ENCODE data around the gene PPP1R11.
"Not testable (repeated sequence)": the region's sequence is repeated elsewhere in the genome, so short reads cannot be mapped to it uniquely, and the experiment has no call there.

The PPP1R11 gene

DNA sequence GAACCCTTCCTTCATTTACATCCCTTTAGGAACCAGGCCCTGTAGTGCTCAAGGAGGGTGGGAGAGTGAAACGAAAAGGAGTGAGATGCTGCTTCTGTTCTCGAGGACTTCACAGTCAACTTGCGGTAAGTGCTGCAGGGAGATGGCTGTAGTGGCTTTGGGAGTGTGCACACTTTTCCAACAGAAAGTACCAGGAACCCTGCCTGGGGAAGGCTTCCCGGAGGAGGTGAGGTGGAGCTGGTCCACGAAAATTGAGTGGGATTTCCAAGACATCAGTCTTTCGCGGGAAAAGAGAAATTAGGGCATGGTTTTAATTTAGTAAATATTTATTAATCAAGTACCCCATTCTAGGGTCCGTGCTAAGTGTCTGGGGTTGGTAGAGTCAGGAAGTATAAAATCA, 33.2 kb downstream of the PPP1R11 start:
- no peak for DNase-seq

DNA sequence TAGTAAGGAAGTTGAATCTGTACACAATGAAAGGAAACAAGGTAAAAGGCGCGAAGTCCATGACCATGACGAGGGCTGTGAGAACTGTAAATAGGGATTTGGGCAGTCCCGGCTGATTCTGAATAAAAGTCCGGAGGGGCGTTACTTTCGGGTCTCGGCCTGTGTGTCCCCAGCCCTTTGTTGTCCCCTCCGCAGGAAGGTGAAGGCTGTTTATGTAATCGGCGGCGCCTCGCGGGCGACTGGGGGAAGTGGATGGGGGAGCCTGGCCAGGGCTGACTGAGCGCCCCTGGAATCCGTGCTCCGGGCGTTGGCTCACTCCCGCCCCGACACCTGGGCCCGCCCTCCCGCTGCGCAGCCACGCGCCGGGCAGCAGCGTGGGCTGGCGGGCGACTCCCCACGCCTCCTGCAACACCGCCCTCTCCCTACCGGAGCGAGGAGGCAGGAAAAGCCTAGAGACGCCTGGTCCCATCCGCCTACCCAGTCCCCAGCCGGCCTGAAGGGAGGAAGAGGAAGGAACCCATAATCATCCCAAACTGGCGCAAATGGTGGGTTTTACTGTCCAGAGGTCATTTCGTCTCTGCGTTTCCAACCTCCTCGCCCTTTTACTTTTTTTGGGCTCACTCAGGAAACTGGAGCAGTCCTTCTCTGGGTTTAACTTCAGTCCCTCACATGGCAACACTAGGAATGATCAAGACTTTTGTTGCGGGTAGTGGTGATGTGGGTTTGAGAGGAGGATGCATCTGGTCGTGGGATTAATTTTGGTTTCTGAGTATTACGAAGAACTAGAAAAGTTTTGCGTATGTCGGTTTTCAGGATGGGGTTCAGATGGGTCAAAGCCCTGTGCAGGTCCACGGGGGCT, 33.8 kb downstream of the PPP1R11 start:
- no peak for DNase-seq

DNA sequence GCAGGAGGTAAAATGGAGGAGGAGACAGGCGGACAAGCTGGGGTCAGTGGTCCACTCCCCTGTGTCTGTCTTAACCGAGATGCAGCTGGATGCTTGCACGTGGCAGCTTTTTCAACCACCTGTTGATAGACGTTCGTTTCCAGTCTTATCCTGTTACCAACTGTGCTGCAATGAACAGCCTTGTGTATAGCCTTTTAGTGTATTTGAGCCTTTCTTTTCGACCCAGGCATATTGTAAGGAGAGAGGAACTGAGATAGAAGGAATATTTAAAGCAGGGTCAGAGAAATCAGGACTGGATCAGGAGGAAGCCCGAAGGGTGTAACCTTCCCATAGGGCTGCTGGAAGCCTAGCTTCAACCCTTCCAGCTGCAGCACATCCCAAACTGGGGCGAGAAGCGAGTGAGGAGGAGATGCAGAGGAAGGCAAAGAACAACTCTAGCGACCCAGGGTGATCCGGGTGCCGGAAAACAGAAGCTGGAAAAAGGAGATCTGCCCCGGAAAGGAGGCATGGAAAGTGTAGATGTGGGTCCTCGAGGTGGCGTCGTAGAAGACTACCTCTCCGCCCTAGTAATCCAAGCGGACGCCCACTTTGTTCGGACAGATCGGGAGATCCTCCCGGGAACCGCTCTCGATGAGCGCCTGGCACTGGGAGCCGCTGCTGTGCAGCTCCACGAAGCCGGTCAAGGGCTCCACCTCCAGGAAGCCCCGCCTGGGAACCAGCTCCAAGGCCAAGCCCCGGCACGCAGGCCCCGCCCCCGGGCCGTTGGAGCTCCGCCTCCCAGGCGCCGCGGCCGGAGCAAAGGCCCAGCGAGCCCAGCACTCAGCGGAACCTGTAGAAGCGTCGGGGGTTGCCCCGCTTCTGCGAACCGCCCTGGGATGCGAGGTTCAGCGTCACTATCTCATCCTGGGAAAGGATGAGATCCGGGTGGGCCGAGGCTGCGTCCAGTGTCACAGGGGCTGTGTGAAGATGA, 34.7 kb downstream of the PPP1R11 start:
- peak; percentile 62 to 76 for DNase-seq

DNA sequence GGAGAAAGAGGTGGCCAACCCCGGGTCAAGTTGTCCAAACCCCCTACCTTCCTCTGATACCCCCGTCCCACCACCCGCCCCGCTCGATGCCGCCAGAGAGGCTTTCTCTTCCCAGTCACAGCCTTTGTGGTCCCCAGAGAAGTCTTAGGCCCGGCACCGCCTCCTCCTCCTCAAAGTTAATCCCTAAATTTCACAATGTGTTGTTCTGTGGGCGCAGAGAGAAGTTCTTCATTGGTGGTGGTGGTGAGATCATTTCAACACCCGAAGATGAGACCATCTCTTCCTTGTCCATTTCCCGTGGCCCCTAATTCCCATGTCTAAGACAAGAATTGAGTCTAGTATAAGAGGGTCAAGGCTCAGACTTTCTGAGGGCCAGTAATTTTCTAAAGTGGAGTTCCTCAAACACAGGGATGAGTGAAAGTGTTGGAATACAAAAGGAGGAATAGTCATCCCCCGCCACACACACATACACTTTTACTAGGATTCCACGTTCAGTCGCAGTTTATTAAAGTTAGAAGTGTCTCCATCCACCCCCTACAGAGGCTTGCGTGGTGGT, 35.5 kb downstream of the PPP1R11 start:
- DNase-seq = no peak

DNA sequence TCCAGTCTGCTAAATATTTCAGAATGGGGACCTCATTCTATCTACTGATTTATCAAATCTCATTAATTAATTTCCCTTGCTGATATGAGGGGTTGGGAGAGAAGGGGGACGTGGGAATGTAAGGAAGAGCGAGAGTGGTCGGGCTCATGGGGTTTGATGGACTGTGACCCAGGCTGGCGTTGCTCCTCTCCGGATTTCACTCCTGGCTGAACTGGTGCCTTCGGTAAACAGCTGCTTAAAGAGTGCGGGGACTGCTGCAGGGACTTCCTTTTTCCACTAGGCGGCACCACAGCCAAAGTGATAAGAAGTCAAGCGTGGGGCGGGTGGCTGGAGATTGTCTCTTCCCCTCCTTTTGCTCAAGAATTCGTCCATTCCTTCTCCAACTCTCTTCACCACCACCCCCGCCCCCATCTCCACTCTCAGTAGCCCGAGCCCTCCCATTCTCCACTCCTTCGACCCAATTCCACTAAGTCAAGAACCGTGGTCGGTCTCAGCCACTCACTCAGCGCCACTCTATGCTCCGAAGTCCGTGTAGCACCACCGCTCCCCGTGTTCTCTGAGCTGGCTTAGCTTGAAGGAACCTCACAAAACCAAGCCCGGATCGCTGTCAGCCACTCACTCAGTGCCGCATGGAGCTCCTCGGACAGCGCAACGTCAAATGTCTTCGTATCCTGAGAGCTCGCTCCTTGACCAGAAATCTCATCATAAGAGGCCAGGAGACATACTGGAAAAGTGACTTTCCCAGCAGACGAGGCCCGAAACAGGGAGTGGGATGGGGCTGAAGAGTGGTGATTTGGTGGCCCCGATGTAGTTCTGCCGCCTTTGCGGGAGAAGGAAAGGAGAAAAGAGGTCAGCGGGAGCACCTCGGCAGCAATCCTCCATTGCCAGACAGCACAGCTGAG, 36.2 kb downstream of the PPP1R11 start:
- peak; percentile 75 to 81 for DNase-seq

DNA sequence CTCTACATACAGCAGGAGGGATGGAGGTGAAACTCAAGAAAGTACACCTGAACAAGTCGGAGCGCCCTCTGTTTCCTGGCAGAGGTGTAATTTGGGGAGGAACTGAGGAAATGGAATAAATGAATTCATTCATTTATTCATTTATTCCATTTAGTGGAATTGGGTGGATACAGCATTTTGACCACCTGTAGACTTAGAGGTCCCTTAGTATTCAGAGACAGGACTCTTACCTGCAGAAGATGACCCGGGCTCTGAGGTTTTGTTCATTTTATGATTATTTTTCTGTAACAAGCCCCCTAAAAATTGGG, 36.8 kb downstream of the PPP1R11 start:
- DNase-seq = no peak

DNA sequence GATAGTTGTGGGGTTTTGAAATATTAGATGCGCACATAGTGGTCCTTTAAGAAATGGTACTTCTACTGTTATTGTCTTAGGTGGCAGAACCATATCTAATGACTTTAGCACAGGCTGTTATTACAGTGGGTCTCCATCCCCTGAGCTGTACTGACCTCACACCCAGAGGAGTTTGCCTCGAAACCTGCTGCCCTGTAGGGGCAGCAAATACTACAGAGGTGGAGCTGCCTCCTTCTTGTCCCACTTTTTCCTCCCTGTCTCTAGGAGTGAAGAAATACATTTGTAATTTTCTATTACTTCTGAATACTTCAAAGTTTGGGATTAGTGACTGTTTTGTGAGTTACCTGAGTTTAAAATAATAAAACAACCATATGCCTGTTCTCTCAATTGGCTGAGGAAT, 37.7 kb downstream of the PPP1R11 start:
- DNase-seq = no peak

DNA sequence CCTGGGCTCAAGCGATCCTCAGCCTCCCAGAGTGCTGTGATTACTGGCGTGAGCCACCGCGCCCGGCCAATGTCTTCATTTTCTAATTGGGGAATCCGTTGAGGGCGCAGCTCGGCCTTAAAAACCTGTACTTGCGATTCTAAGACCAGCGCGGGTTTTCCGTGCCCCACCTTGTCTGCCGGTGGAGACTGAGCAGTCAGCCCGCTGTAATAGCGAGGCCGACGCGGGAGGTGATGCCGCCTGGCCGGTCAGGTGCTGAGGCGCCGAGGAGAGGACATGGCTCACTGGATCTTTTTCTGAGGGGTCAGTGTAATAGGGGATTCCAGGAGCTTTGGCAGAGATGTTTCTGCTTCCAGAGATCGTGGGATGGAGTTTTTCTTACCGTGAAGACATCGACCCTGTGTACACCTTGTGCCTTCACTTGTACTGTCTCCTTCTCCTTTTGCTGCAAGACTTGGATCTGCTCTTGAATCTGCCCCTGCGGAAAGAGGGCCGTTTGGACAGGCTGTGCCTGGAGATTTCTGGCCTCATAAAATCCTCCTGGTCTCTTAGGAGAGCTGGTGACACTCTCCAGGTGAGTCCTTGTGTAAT, 44.4 kb downstream of the PPP1R11 start:
- no peak for DNase-seq

DNA sequence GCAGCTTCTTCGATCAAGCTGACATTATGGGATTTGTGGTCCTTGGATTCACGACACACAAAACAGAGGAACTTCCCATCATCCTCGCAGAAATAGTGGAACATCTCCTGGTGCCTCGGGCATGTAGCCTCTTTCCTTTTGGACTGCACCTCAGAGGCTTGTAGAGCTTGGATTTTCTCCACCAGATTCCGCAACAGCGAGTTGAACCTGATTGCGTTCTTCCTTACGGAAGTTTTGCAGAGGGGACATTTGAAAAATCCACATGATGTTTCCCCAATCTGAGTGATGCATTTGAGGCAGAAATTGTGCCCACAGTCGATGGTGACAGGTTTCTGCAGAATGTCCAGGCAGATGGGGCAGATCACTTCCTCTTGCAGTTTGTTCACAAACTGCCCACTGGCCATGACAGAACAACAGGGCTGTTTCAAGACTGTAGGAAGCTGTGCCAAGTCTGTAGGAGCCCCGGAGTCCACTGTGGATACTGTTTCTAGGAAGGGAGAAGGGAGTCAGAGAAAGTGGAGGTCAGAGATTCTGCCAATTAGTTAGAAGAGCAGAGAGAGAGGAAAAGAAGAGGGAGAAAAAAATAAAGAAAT, 45.5 kb downstream of the PPP1R11 start:
- no peak for DNase-seq

DNA sequence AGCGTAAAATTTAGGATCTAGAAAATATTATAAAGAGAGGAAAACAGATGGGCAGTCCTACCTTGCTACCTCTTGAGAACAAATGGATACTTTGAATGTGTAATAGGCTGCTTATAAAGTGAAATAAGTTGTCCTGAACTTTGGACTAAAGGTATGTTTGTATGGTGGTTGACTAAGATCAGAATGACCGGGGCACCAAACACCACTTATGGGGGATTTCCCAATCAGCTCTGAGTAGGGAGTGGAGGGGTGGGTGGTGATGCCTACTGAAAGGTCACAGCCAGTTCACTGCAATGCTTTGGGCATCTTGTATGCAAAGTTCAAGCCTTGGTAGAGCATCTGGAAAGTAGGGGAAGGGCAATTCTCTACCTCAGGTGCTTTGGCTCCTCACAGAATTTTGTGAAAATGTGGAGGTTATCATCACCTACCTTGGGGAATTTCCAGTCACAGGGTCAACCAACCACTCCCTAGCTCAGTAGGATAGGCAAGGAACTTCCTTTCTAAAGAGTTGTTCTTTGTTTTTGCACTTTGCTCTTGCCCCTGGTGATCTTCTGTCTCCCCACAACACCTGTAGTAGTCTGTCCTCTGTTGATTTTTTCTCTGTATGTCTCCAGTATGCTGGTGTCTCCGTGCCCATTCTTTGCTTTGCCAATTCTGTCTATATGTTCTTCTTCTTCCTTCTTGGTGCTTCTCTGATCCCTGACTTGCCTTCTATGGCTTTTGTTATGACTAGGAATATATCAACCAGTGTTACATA, 46.2 kb downstream of the PPP1R11 start, which contains the start of gene TRIM31:
TSS of gene TRIM31 (minus strand) at position 88 of the 757 bp plus-strand sequence. CDS start 285 bp downstream, outside the sequence.
- DNase-seq = no peak

DNA sequence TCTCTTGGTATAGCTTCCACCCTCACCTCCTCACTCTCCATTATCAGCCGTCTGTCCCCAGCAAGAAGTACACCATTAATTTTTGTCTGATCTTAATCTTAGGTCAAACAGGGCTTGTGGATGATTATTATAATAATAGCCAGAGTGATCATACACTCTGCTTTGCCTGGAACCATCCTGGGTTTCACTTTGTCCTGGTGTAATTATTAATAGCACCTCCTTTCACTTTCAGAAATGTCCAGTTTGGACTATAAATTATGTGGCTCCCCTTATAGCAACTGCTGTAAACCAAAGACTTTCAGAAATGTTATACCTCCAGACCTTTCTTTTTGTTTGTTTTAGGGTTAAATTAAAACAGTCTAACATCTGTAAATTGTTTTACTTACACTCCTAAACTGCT, 46.8 kb downstream of the PPP1R11 start:
- DNase-seq = no peak

DNA sequence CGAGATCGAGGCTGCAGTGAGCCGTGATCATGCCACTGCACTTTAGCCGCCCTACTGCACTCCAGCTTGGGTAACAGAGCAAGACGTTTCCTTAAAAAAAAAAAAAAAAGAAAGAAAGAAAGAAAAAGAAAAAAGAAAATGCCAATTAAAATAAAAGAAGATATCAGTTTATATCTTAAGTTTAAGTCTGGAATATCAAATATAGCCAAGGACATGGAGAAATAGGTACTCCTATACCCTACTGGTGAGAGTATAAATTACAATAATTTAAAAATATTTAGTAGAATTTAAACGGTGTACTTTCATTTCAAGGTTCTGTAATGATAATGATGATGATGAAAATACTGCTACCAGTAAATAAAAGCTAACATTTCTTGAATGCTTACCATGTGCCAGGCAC, 49.7 kb downstream of the PPP1R11 start:
- no peak for DNase-seq

DNA sequence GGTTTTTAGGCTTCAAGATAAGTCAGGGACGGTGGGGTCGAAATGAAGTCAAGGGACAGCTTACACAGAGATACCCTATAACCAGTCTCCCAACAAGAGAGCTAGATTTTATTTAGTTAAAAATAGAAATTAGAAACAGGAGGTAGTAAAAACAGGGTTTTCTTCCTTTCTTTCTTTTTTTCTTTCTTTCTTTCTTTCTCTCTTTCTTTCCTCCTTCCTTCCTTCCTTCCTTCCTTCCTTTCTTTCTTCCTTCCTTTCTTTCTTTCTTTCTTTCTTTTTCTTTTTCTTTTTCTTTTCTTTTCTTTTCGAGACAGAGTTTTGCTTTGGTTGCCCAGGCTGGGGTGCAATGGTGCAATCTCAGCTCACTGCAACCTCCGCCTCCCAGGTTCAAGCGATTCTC, 51.7 kb downstream of the PPP1R11 start:
- DNase-seq = not testable (repeated sequence)
